ENCODE data around the gene ERC2. TPM values are rescaled to one million over a fixed set of nuclear protein-coding genes. Genes with fewer than 3 reads are reported as not detected.

Gene ERC2
- total RNA-seq, 1 donor from 2014 or later = 0.99 TPM

GRCh38 chr3:55521064-55521737 is 947.1 kb downstream of the ERC2 start:
- no peak overlapping the region for H3K4me3 ChIP-seq
- no peaks in the 10 kb centered on the region for H3K36me3 ChIP-seq
- DNase-seq = no peak
- H3K27ac ChIP-seq (replicated peaks) = no peak overlapping the region
- H3K27me3 ChIP-seq (ENCODE audit: low read depth) = peaks cover 25% of the 10 kb centered on the region
- no peaks in the 10 kb centered on the region for H3K4me1 ChIP-seq
- TF ChIP-seq CTCF (IDR thresholded peaks at IDR 0.05; ENCODE audit: borderline replicate concordance) = no peak
- intact Hi-C loops (cut with micrococcal nuclease) = no loop called here
- no peaks in the 10 kb centered on the region for H3K9me3 ChIP-seq (replicated peaks)

- no peak for TF ChIP-seq CTCF (IDR thresholded peaks at IDR 0.05; ENCODE audit: borderline replicate concordance)
- intact Hi-C loops (cut with micrococcal nuclease) = no loop called here
- H3K4me3 ChIP-seq = no peak overlapping the region
- H3K9me3 ChIP-seq (replicated peaks) = no peaks in the 10 kb centered on the region
- no peaks in the 10 kb centered on the region for H3K36me3 ChIP-seq
- no peak overlapping the region for H3K27ac ChIP-seq (replicated peaks)
- no peaks in the 10 kb centered on the region for H3K4me1 ChIP-seq
- DNase-seq = no peak
- H3K27me3 ChIP-seq (ENCODE audit: low read depth) = peaks cover 22% of the 10 kb centered on the region
Observed at GRCh38 chr3:55519019-55519418, 949.2 kb downstream of the ERC2 start.

- intact Hi-C loops (cut with micrococcal nuclease) = no loop called here
- Histone ChIP-seq H3K4me1 (no peaks in the 10 kb centered on the region), H3K4me3 (no peak overlapping the region), H3K27ac (replicated peaks) (no peak overlapping the region), H3K9me3 (replicated peaks) (no peaks in the 10 kb centered on the region), H3K27me3 (ENCODE audit: low read depth) (peaks cover 22% of the 10 kb centered on the region), H3K36me3 (no peaks in the 10 kb centered on the region)
- no peak for DNase-seq
- no peak for TF ChIP-seq CTCF (IDR thresholded peaks at IDR 0.05; ENCODE audit: borderline replicate concordance)
Observed at GRCh38 chr3:55518451-55518850, 949.8 kb downstream of the ERC2 start.

DNA sequence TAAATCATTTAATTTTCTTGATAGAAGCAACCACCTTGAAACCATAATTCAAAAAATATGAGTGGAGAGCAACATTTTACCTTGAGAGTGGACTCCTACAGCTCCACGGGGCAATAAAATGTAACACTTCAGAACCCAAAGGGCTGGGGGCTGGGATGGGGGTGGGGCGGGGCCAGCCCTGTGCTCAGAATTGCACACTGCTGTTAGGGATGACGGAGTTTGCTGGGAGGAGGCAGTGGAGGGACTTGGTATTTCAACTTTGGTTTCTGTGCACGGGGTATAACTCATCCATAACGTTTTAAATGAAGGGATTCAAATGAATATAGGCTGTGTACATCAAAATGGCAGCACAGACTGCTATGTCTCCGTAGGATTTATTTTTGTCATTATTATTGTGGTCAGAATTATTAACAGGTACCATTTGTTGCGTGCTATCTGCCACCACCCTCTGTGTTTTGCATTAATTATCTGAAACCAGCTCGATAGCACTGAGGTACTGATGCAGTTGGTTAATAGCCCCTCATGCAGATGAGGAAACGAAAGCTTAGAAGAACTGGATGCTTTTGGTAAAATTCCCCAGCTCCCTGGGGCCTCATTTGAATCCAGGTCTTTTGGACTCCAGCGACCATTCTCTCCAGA is 951.8 kb downstream of the ERC2 start:
- Histone ChIP-seq H3K4me3 (no peak overlapping the region), H3K27me3 (ENCODE audit: low read depth) (peaks cover 22% of the 10 kb centered on the region), H3K27ac (replicated peaks) (no peak overlapping the region), H3K4me1 (no peaks in the 10 kb centered on the region), H3K36me3 (no peaks in the 10 kb centered on the region), H3K9me3 (replicated peaks) (no peaks in the 10 kb centered on the region)
- TF ChIP-seq CTCF (IDR thresholded peaks at IDR 0.05; ENCODE audit: borderline replicate concordance) = no peak
- intact Hi-C loops (cut with micrococcal nuclease) = no loop called here
- no peak for DNase-seq

- DNase-seq = no peak
- Histone ChIP-seq H3K36me3 (no peaks in the 10 kb centered on the region), H3K27me3 (ENCODE audit: low read depth) (peaks cover 22% of the 10 kb centered on the region), H3K27ac (replicated peaks) (no peak overlapping the region), H3K4me3 (no peak overlapping the region), H3K9me3 (replicated peaks) (no peaks in the 10 kb centered on the region), H3K4me1 (no peaks in the 10 kb centered on the region)
- intact Hi-C loops (cut with micrococcal nuclease) = no loop called here
- no peak for TF ChIP-seq CTCF (IDR thresholded peaks at IDR 0.05; ENCODE audit: borderline replicate concordance)
Observed at GRCh38 chr3:55515550-55516246, 952.6 kb downstream of the ERC2 start.
